Sigmoid colon (tissue), 7 donors: ENCODE data around the gene CHST8. TPM values are rescaled to one million over a fixed set of nuclear protein-coding genes. Genes with fewer than 3 reads are reported as not detected.

ENCODE experiments used
- DNase-seq: peaks from one replicate; pipeline ENCODE4 v3.0.0-alpha.2; 2019
- H3K27ac ChIP-seq, 4 donors: fragments of 200-600 bp; sonication (generic); one replicate each; pipeline ENCODE4 v1.5.1; 2016 to 2019; ENCODE audit warnings: mild to moderate bottlenecking in 1 of 4
- H3K27me3 ChIP-seq, 3 donors: fragments of 200-600 bp; sonication (generic); one replicate each; pipeline ENCODE4 v1.5.1; 2019; ENCODE audit warnings: mild to moderate bottlenecking in 1 of 3
- H3K36me3 ChIP-seq, 4 donors: fragments of 200-600 bp; sonication (generic); one replicate each; pipeline ENCODE4 v1.5.1; 2016 to 2019
- H3K4me1 ChIP-seq, 4 donors: fragments of 200-600 bp; sonication (generic); one replicate each; pipeline ENCODE4 v1.5.1; 2017 to 2019
- H3K4me3 ChIP-seq, 4 donors: fragments of 200-600 bp; sonication (generic); one replicate each; pipeline ENCODE4 v1.5.1; 2017 to 2019; ENCODE audit warnings: mild to moderate bottlenecking in 2 of 4, moderate library complexity in 1 of 4
- H3K9me3 ChIP-seq, 4 donors: fragments of 200-600 bp in 3 of 4; sonication (generic) in 3 of 4; one replicate each; pipeline versions ENCODE4 v1.5.1 to v1.6.1; 2013 to 2019
- EP300 ChIP-seq, 4 donors: sonication (generic); formaldehyde crosslinking; IDR thresholded peaks; one replicate each; pipeline ENCODE4 v1.6.1; 2017; ENCODE audit warnings: antibody characterized with exemption in 4 of 4
- POLR2A ChIP-seq, 2 donors: fragments of 450-650 bp; IDR thresholded peaks; one replicate each; pipeline ENCODE4 v1.6.1; 2016; ENCODE audit warnings: antibody characterized with exemption in 2 of 2, mild to moderate bottlenecking in 2 of 2, moderate library complexity in 2 of 2
- POLR2AphosphoS5 ChIP-seq, 4 donors: sonication (generic); formaldehyde crosslinking; IDR thresholded peaks; one replicate each; pipeline ENCODE4 v1.6.1; 2017; ENCODE audit warnings: antibody characterized with exemption in 4 of 4
- WGBS, 2 donors: extraction: QIAGEN DNeasy Blood & Tissue Kit; methylation state at CpG; one replicate each; pipeline ENCODE4 v1.1.7; 2013; 5-methylcytosine and 5-hydroxymethylcytosine counted together
- intact Hi-C: fragments of 100-400 bp; cut with DNase I; formaldehyde crosslinking; loops from one replicate; pipeline ENCODE4 v1.15.1; 2023
- polyA plus RNA-seq, 3 donors: library from polyadenylated mRNA; stranded (reverse); fragments of 200-250 nt; gene quantifications; one replicate each; pipeline ENCODE4 v1.2.3, GENCODE V29; 2013
- total RNA-seq, 4 donors: library from RNA; depleted of rRNA; stranded (reverse); fragments of >200 nt; gene quantifications; one replicate each; pipeline ENCODE4 v1.1.0, GENCODE V29; 2016
- TF ChIP-seq, protein P1 (sequence below), 4 experiments: fragments of 450-650 bp in 3 of 4; fragments of 200-600 bp in 1 of 4; IDR thresholded peaks; one replicate each; pipeline ENCODE4 v1.5.1; 2016 to 2019; ENCODE audit warnings: antibody characterized with exemption in 4 of 4, mild to moderate bottlenecking in 3 of 4, moderate library complexity in 2 of 4
- donor health status: healthy with polysubstance abuse.
- donor health status: Bipolar disorder and iron deficiency.
- donor health status: healthy.

Gene CHST8
- total and polyA plus RNA-seq, 7 donors = 0.35 to 0.60 (median 0.36) TPM; not detected in 4

DNA sequence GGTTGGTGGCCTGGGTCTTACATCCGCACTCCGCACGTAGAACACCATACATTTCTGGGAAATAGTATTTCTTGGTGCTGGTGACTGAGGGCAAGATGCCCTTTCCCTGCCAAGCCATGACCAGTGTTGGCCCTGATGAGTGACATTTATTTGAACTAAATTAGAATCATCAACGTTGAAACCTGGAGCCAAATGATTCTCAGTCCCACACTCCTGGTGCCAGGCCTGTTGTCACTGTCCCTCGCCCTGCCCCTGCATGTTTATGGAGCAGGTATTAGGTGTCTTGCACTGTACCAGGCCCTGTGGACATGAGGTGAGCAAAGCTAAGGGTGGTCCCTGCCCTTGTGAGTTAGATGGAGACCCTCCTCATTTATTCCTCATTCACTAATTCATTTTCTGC lies 5.8 kb downstream of the CHST8 start:
- no peak overlapping the region for H3K4me3 ChIP-seq
- intact Hi-C loops = no loop called here
- peak; percentile 27 for DNase-seq
- TF ChIP-seq, protein P1, sequence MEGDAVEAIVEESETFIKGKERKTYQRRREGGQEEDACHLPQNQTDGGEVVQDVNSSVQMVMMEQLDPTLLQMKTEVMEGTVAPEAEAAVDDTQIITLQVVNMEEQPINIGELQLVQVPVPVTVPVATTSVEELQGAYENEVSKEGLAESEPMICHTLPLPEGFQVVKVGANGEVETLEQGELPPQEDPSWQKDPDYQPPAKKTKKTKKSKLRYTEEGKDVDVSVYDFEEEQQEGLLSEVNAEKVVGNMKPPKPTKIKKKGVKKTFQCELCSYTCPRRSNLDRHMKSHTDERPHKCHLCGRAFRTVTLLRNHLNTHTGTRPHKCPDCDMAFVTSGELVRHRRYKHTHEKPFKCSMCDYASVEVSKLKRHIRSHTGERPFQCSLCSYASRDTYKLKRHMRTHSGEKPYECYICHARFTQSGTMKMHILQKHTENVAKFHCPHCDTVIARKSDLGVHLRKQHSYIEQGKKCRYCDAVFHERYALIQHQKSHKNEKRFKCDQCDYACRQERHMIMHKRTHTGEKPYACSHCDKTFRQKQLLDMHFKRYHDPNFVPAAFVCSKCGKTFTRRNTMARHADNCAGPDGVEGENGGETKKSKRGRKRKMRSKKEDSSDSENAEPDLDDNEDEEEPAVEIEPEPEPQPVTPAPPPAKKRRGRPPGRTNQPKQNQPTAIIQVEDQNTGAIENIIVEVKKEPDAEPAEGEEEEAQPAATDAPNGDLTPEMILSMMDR (IDR thresholded peaks at IDR 0.05) = no peak
- no peak for TF ChIP-seq POLR2AphosphoS5 (IDR thresholded peaks at IDR 0.05)
- no peak for TF ChIP-seq POLR2A (IDR thresholded peaks at IDR 0.05)
- no peak for TF ChIP-seq EP300 (IDR thresholded peaks at IDR 0.05)
- WGBS, 2 donors = 71 to 73% methylated on average over 5 of the region's 5 CpGs
- no peak overlapping the region for H3K27ac ChIP-seq
- H3K27me3 ChIP-seq = peaks cover 26 to 65% (median 40%) of the 10 kb centered on the region in 3 donors
- H3K4me1 ChIP-seq = peaks cover 0 to 11% (median 9%) of the 10 kb centered on the region in 4 donors
- H3K36me3 ChIP-seq = no peaks in the 10 kb centered on the region
- no peaks in the 10 kb centered on the region for H3K9me3 ChIP-seq

GRCh38 chr19:33627962-33628839 lies 6.4 kb downstream of the CHST8 start:
- peaks cover 0 to 4% (median 2%) of the 10 kb centered on the region in 4 donors for H3K4me1 ChIP-seq
- H3K36me3 ChIP-seq = no peaks in the 10 kb centered on the region
- H3K9me3 ChIP-seq = no peaks in the 10 kb centered on the region
- DNase-seq = peak; percentile 40
- no peak overlapping the region for H3K27ac ChIP-seq
- peaks cover 19 to 58% (median 33%) of the 10 kb centered on the region in 3 donors for H3K27me3 ChIP-seq
- 75 to 81% methylated on average over 12 of the region's 12 CpGs for WGBS, 2 donors
- H3K4me3 ChIP-seq = no peak overlapping the region
- intact Hi-C loops = no loop called here
- no peak for TF ChIP-seq POLR2A (IDR thresholded peaks at IDR 0.05)
- TF ChIP-seq, protein P1 (IDR thresholded peaks at IDR 0.05) = no peak
- TF ChIP-seq POLR2AphosphoS5 (IDR thresholded peaks at IDR 0.05) = no peak
- no peak for TF ChIP-seq EP300 (IDR thresholded peaks at IDR 0.05)

- 60 to 71% methylated on average over 13 of the region's 13 CpGs for WGBS, 2 donors
- no peak for TF ChIP-seq EP300 (IDR thresholded peaks at IDR 0.05)
- TF ChIP-seq POLR2A (IDR thresholded peaks at IDR 0.05) = no peak
- TF ChIP-seq, protein P1 (IDR thresholded peaks at IDR 0.05) = no peak
- no peak for TF ChIP-seq POLR2AphosphoS5 (IDR thresholded peaks at IDR 0.05)
- Histone ChIP-seq H3K4me3 (no peak overlapping the region), H3K27me3 (peaks cover 10 to 54% (median 26%) of the 10 kb centered on the region in 3 donors), H3K9me3 (no peaks in the 10 kb centered on the region), H3K36me3 (no peaks in the 10 kb centered on the region), H3K4me1 (no peaks in the 10 kb centered on the region), H3K27ac (no peak overlapping the region)
- peak; percentile 45 for DNase-seq
- intact Hi-C loops = no loop called here
Measured at GRCh38 chr19:33628921-33629825, 7.4 kb downstream of the CHST8 start.

- 70 to 82% methylated on average over 9 of the region's 9 CpGs for WGBS, 2 donors
- intact Hi-C loops = no loop called here
- H3K36me3 ChIP-seq = no peaks in the 10 kb centered on the region
- no peaks in the 10 kb centered on the region for H3K4me1 ChIP-seq
- no peaks in the 10 kb centered on the region for H3K9me3 ChIP-seq
- H3K27ac ChIP-seq = no peak overlapping the region
- H3K4me3 ChIP-seq = no peak overlapping the region
- no peak for DNase-seq
- peaks cover 4 to 51% (median 19%) of the 10 kb centered on the region in 3 donors for H3K27me3 ChIP-seq
- TF ChIP-seq EP300 (IDR thresholded peaks at IDR 0.05) (no peak), POLR2AphosphoS5 (IDR thresholded peaks at IDR 0.05) (no peak), POLR2A (IDR thresholded peaks at IDR 0.05) (no peak)
- TF ChIP-seq, protein P1 (IDR thresholded peaks at IDR 0.05) = no peak
Measured at GRCh38 chr19:33629826-33630375, 8.1 kb downstream of the CHST8 start.
